CD4-positive, alpha-beta T cell treated with Interferon alpha-2 for 1 hour (primary cell): ENCODE data around the gene CDKN1A.
A peak's percentile ranks its signal among the peaks of the same experiment; 100 is the strongest.
"Not testable (repeated sequence)": the region's sequence is repeated elsewhere in the genome, so short reads cannot be mapped to it uniquely, and the experiment has no call there.

Experiments
- DNase-seq, 2 donors: peaks; one replicate each; pipeline ENCODE4 v3.0.0-alpha.2; 2020 to 2022

The CDKN1A gene

GRCh38 chr6:36678488-36679042 lies at the start of gene CDKN1A:
CDKN1A (plus strand) TSS chr6:36678714; CDS start chr6:36684102, 5,388 bp downstream.
- peak; percentile 85 for DNase-seq

DNA sequence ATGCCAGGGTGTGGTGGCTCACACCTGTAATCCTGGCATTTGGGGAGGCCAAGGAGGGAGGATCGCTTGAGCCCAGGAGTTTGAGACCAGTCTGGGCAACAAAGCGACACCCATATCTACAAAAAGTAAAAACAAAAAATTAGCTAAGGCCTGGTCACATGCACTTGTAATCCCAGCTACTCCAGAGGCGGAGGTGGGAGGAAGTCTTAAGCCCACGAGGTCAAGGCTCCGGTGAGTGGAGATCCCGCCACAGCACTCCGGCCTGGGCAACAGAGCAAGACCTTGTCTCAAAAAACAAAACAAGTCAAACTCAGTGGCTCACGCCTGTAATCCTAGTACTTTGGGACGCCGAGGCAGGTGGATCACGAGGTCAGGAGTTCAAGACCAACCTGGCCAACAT lies 48.7 kb upstream of the CDKN1A start:
- no peak for DNase-seq

- DNase-seq: no peak
These were observed 47.0 kb upstream of the CDKN1A start for GRCh38 chr6:36631326-36632011.

- no peak for DNase-seq
These were observed 45.1 kb upstream of the CDKN1A start for GRCh38 chr6:36633370-36633769.

DNA sequence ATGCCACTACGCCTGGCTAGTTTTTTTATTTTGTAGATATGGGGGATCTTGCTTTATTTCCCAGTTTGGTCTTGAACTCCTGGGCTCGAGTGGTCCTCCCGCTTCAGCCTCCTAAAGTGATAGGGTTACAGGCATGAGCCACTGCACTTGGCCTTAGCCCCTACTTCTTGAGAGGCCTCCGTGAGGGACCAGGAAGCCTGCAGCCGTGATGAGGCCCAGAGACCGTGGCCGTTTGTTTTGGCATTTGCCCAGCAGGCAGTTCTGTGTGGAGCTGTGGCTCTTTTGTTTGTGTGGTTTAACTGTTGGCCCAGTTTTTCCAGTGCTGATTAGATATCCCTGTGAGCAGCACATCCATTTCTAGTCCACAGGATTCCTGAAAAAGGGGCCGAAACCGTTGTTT lies 44.6 kb upstream of the CDKN1A start:
- DNase-seq: no peak

- DNase-seq: no peak
These were observed 44.0 kb upstream of the CDKN1A start for GRCh38 chr6:36634317-36635108.

DNA sequence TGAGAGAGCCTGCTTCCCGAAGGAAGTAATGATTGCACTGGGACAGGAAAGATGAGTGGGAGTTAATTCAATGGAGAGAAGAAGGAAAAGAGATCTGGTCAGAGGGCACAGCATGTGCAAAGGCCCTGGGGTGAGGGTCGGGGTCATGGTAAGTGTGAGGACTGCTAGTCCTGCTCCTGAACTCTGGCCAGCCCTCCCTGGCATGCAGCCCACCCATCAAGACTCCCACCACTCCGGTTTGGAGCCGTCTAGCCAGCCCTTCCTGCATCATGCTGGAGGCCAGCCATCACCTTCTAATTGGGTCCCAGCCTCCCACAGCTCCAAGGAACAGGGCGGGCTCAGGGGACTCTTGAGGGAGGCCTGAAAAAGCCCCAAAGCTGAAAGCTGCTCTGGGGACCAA lies 42.2 kb upstream of the CDKN1A start:
- DNase-seq: no peak

DNA sequence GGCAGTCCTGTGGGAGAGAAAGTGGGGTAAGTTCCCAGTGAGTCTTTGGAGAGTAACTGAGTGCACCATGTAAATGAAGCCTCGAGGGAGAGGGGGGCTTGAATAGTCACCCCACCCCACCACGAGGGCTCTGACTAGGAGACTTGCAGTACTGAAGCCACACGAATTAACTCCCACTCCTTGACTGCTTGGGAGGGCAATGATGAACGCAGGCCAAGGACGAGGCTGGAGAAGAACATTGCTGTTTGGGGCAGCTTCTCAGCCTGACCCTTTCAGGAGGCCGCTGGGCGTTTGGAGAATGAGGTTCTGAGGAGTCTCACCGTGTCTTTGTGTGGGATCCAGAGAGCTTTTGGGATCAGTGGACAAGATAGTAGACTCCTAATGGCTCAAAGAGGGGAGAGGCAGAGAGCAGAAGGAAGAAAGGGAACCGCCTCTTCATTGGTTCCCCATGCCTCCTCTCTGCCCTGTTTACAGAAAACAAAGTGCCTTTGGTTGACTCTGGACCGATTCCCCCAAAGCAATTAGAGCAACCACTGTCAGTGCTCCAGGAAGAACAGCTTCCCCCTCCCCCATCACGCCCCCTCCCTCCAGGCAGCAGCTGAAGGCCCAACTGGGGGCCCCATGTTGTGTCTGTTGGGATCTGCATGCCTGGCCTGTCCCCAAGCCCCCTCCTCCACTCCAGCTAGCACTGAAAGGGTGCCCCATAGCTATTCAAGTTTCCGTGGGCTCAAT lies 41.7 kb upstream of the CDKN1A start:
- no peak for DNase-seq

- no peak for DNase-seq
These were observed 39.9 kb upstream of the CDKN1A start for GRCh38 chr6:36638579-36638978.

DNA sequence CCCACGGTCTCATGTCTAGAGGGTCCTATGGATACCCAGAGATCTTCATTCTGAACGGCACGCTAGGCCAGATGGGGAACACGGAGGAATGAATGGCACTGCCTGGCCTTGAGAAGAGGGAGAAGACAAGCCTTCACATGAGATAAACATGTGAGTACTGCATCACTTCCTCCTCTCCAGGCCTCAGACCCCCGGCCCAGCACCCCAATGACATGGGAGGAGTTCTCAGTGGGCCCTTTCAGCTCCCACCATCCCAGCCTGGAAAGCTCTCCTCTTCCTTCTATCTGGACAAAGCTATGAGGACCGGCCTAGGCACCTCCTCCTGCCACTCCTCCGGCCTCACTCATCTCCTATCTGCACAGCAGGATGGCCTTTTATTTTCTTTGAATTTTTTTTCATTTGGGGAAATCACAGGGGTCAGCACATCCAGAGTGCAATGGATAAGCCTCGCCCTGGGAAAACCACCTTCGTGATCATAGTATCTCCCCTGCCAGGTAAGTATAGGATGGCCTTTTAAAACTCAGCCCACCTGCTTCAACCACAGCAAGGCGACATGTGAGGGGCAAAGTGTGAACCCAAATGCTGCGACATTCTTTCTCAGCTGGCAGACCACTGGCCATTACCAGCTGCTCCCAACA lies 39.2 kb upstream of the CDKN1A start:
- no peak for DNase-seq

DNA sequence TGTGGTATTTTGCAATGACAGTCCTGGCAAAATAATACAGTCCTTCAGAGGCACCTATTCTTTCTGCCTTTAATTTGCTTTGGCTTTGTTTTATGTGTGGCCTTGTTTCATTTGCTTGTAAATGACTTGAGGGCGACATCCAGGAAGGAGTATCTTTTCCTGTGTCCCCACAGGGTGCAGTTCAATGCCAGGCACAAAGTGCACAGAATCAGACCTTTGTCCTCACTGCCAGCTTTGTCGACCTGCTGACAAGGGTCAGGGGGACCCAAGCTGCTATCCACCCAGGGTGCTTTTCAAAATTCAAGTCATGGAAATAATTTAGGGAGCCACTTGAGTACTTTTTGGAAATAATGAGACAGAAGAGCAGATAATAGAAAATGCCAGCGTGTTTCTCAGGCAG lies 37.0 kb upstream of the CDKN1A start:
- DNase-seq: no peak

GRCh38 chr6:36642913-36643817 lies 35.3 kb upstream of the CDKN1A start:
- DNase-seq: no peak

DNA sequence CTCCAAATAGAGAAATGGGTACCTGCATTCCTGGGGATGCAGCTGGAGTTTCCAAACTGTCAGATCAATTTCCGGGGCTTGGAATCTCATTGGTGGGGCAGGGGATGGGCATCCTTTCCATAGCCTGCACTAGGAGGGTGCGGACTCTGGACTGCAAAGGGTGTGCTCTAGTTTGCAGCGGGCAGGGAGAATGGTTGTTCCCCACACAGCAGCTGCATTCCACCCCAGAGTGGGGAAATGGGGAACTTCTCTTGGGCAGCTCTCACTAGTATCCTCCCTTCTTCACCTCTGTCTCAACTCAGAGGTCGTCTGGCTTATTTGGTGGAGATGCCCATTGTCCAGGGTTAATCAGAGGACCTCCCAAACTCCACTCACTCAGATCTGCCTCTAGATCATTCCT lies 34.5 kb upstream of the CDKN1A start:
- no peak for DNase-seq

- no peak for DNase-seq
These were observed 29.4 kb upstream of the CDKN1A start for GRCh38 chr6:36649086-36649485.

- no peak for DNase-seq
These were observed 28.6 kb upstream of the CDKN1A start for GRCh38 chr6:36649701-36650484.

GRCh38 chr6:36650848-36651478 lies 27.6 kb upstream of the CDKN1A start:
- peak; percentile 12 to 16 for DNase-seq

GRCh38 chr6:36651659-36652379 lies 26.7 kb upstream of the CDKN1A start:
- no peak for DNase-seq

GRCh38 chr6:36654469-36654868 lies 24.0 kb upstream of the CDKN1A start:
- not testable (repeated sequence) for DNase-seq

- no peak for DNase-seq
These were observed 23.3 kb upstream of the CDKN1A start for GRCh38 chr6:36655085-36655724.
